HTR-8/SVneo (cell line): ENCODE data around the gene KLHL2.
"Not testable (repeated sequence)": the region's sequence is repeated elsewhere in the genome, so short reads cannot be mapped to it uniquely, and the experiment has no call there.

ENCODE experiments used
- DNase-seq: peaks from one replicate; pipeline ENCODE4 v3.0.0; 2011; ENCODE audit warnings: low spot score, mixed read lengths; ENCODE audit not compliant: insufficient read length
- FAIRE-seq: peaks from 2 replicates; lab custom pipeline; 2011; peaks lifted over from hg19 to GRCh38; lab: Jason Lieb, UNC

Gene KLHL2

GRCh38 chr4:165284697-165285096 is 77.3 kb downstream of the KLHL2 start:
- not testable (repeated sequence) for DNase-seq, FAIRE-seq

GRCh38 chr4:165286619-165287340 is 79.4 kb downstream of the KLHL2 start:
- FAIRE-seq: peak; percentile 65

GRCh38 chr4:165288226-165288625 is 80.9 kb downstream of the KLHL2 start:
- DNase-seq (no peak), FAIRE-seq (no peak)

More at GRCh38 chr4:165286619-165287340, 79.4 kb downstream of the KLHL2 start:
- DNase-seq: not testable (repeated sequence)

- FAIRE-seq: no peak
These were observed 81.5 kb downstream of the KLHL2 start for GRCh38 chr4:165288639-165289422.

GRCh38 chr4:165289423-165289785 is 82.0 kb downstream of the KLHL2 start:
- DNase-seq (no peak), FAIRE-seq (no peak)

More at GRCh38 chr4:165288639-165289422, 81.5 kb downstream of the KLHL2 start:
- DNase-seq: peak; percentile 9

- no peak for DNase-seq
- FAIRE-seq: no peak
These were observed 85.7 kb downstream of the KLHL2 start for GRCh38 chr4:165293061-165293460.

- DNase-seq (no peak), FAIRE-seq (no peak)
These were observed 86.7 kb downstream of the KLHL2 start for GRCh38 chr4:165293927-165294649.

GRCh38 chr4:165294907-165295306 is 87.5 kb downstream of the KLHL2 start:
- no peak for FAIRE-seq
- no peak for DNase-seq

- FAIRE-seq (no peak), DNase-seq (no peak)
These were observed 90.3 kb downstream of the KLHL2 start for GRCh38 chr4:165297626-165298025.

GRCh38 chr4:165299399-165300060 is 92.2 kb downstream of the KLHL2 start:
- DNase-seq: no peak
- no peak for FAIRE-seq

GRCh38 chr4:165301833-165302232 is 94.5 kb downstream of the KLHL2 start:
- DNase-seq: no peak
- FAIRE-seq: no peak

- FAIRE-seq: no peak
These were observed 95.3 kb downstream of the KLHL2 start for GRCh38 chr4:165302658-165303057.

GRCh38 chr4:165308166-165308565 is 100.8 kb downstream of the KLHL2 start:
- DNase-seq: no peak
- FAIRE-seq: no peak

More at GRCh38 chr4:165302658-165303057, 95.3 kb downstream of the KLHL2 start:
- DNase-seq: no peak

GRCh38 chr4:165308606-165309005 is 101.2 kb downstream of the KLHL2 start:
- no peak for FAIRE-seq

GRCh38 chr4:165309456-165309855 is 102.1 kb downstream of the KLHL2 start:
- DNase-seq (no peak), FAIRE-seq (no peak)

More at GRCh38 chr4:165308606-165309005, 101.2 kb downstream of the KLHL2 start:
- DNase-seq: no peak

- FAIRE-seq (no peak), DNase-seq (no peak)
These were observed 105.1 kb downstream of the KLHL2 start for GRCh38 chr4:165312506-165312905.

- no peak for FAIRE-seq
- no peak for DNase-seq
These were observed 111.7 kb downstream of the KLHL2 start for GRCh38 chr4:165319030-165319429.

- no peak for FAIRE-seq
- no peak for DNase-seq
These were observed 112.1 kb downstream of the KLHL2 start for GRCh38 chr4:165319509-165319908.

GRCh38 chr4:165324236-165324917 is 117.0 kb downstream of the KLHL2 start:
- FAIRE-seq (no peak), DNase-seq (no peak)

- DNase-seq (no peak), FAIRE-seq (no peak)
These were observed 117.5 kb downstream of the KLHL2 start for GRCh38 chr4:165324918-165325304.
